HG02610 (cell line): ENCODE measurements around the gene PLPP7.

ENCODE experiments used
- ATAC-seq: cut with Tn5 transposase; IDR thresholded peaks from one replicate; pipeline ENCODE4 v1.9.1; 2021; ENCODE audit warnings: mild to moderate bottlenecking, moderate library complexity; ENCODE audit not compliant: unreplicated experiment

Gene PLPP7

GRCh38 chr9:131280660-131281059 is 8.9 kb upstream of the PLPP7 start:
- ATAC-seq, result no peak

DNA sequence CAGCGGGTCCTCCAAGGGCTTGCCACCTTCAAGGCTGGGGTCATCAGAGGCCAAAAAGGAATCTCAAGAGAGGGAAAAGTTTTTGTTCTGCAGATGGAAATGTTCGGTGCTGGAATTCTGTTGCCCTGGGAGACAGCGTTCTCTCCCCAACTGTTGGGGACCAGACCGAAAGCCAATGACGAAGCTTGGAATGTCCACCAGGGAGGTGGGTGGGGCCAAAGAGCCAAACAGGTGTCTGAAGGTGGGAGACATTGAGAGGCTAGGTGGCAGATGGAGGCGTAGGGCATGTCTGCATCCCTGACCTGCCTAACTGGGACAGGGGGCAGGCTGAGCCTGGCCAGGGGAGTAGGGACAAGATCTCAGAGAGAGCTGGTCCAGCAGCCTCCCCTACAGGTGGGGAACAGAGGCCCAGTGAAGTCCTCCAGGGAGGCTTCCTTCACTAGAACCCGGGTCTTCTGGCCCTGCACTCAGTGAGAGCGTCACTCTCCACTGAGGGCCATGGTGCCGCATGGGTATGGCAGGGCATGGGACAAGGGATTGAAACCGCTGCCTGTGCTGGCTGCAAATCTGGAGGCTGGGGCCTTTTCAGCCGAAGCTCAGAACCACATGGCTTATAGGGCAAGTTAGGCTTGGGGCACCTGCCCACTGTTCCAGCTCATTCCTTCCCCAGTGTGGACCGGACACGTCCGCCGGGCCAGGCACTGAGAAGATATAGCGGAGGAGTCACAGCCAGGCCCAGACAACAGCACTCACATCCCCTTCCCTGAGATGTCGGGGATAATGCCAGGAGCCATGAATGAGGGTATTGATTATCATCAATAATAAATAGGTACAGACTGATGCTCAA is 8.2 kb upstream of the PLPP7 start:
- ATAC-seq, result no peak

DNA sequence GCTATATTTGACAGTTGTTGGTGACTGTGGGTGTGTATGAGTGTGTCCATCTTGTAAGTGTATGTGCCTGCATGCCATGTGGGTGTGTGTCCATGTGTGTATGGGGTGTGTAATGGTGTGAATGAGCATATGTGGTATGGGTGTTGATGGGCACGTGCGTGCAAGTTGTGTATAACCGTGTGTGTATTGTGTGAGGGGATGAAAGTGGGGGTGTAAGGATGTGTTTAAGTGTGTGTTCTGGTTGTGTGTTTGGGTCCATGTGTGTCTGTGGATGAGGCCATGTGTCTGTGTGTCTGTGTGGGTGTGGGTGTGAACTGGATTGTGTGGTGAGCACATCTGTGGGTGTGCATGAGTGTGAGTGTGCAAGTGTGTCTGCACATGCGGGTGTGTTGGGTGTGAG is 7.3 kb upstream of the PLPP7 start:
- no peak for ATAC-seq

- ATAC-seq, result no peak
Observed at GRCh38 chr9:131282688-131283422, 6.7 kb upstream of the PLPP7 start.

DNA sequence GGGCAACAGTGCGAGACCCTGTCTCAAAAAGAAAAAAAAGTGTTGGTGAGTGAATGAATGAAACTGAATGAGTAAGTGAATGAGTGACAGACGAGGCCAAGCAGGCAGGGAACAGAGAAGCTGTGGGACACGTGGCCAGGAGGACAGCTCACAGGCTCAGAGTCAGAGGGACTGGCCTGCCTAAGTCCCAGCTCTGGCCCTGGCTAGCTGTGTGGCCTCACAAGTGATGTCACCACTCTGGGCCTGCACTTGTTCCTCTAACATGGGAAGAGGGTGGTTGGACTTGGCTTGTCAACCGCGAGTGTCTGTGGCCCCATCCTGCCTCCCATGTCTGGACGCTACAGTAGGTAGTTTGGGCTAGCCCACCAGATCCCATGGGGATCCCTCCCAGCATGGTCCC is 4.7 kb upstream of the PLPP7 start:
- ATAC-seq, result no peak

DNA sequence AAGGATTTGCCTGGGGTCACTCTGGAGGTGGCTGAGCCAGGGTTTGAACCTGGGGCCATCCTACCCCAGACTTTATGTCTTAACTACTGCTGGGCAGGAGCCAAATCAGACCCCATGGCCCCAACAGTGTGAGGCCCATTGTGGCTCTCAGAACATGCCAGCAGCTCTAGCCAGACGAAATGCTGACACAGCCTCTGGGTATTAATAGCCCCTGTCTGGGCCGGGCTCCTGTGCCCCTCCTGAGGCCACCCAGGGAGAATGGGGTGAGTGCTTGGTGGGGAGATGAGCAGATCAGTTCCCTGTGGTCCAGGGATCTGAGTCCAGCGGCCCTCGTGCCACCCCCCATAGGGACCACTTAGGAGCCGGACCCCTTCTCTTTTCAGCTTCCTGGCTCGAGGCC is 2.2 kb upstream of the PLPP7 start:
- ATAC-seq, result no peak

DNA sequence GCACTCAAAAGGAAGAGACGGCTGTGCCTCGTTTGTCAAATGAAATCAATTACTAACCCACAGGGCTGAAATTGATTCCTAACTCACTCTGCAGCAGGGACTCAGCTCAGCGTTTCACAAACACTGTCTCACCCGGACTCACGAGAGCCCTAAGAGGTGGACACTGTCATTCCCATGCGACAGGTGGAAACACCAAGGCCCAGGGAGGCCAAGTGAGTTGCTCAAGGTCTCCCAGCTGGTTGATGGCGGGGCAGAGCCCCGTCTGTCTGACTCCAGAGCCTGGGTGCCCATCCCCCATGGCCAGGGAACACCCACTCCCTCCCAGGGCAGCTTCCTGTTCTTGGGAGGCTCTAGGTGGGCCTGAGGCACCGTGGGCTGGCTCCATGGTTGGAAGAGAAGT is 1.3 kb upstream of the PLPP7 start:
- no peak for ATAC-seq

DNA sequence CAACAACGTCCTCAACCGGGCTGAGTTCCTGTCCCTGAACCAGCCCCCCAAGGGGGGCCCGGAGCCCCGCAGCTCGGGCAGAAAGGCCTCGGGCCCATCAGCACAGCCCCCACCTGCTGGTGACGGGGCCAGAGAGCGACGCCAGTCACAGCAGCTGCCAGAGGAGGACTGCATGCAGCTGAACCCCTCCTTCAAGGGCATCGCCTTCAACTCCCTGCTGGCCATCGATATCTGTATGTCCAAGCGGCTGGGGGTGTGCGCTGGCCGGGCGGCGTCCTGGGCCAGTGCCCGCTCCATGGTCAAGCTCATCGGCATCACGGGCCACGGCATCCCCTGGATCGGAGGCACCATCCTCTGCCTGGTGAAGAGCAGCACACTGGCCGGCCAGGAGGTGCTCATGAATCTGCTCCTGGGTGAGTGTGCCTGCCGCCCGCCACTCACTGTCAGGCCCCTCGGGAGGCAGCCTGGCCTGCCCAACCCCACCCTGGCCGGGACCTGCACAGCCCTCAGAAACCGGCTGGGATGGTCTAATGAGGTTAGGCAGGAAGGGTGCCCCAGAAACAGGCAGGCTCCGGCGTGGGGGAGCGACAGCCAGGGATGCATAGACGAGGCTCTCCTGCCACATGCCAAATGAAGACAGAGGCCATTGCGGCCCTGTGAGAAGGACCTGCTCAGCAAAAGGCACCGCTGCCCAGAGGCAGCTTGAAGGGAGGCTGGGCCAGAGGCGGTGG is 678 bp downstream of the PLPP7 start:
- no peak for ATAC-seq

- ATAC-seq, result no peak
Observed at GRCh38 chr9:131290767-131291370, 1.3 kb downstream of the PLPP7 start.

DNA sequence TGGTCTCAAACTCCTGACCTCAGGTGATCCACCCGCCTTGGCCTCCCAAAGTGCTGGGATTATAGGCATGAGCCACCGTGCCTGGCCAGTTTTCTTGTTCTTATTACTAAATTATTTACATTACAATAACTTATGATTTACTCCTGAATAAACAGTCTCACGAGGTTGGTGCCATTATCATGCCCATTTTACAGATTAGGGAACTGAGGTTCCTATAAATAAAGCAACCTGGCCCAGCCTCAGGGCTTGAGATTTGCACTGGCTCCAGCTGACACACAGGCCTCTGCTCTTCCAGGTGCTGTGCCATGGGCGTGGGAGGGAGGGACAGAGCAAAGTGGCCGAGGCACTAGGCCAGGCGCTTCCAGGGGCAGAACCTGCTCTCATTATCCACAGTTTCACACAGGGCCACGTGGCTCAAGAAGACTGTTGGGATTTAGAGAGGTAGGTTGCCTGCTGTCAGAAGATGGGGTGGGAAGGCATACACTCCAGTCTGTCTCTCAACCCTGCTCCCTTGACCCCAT is 2.3 kb downstream of the PLPP7 start:
- ATAC-seq, result no peak

DNA sequence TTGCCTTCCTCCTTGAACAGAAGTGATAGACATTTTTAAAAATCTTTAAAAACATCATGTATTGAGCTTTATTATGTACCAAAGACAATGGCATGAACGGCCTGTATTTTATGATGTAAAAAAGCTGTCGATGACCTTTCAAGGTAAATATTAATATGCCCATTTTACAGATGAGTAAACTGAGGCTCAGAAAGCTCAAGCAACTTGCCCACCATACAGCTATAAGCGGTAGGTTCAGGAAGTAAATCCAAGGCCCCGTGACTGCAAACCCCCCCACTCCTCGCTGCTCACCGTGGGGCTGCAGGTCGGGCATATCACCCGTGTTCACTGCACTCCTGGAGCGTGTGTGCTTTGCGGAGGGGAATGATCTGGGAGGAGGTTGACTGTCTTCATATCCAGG is 3.4 kb downstream of the PLPP7 start:
- ATAC-seq, result no peak

- no peak for ATAC-seq
Observed at GRCh38 chr9:131296460-131296859, 6.9 kb downstream of the PLPP7 start.

GRCh38 chr9:131296906-131297500 is 7.5 kb downstream of the PLPP7 start:
- ATAC-seq, result no peak

DNA sequence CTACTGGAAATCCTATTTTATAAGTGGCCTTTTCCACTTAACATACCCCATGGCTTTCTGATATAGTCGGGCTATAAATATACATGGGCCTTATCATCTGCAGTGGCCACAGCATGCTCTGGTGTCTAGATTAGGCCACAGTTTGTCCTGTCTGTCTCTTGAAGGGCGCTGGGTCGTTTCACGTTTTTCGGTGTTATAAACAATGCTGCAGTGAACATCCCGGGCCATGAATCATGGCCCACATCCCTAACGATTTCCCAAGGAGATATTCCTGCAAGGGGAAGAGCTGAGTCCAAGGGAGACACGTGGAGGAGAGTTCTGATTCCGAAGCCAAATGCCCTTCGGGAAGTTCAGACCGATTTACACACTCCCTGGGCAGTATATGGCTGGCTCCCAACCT is 8.4 kb downstream of the PLPP7 start:
- no peak for ATAC-seq

DNA sequence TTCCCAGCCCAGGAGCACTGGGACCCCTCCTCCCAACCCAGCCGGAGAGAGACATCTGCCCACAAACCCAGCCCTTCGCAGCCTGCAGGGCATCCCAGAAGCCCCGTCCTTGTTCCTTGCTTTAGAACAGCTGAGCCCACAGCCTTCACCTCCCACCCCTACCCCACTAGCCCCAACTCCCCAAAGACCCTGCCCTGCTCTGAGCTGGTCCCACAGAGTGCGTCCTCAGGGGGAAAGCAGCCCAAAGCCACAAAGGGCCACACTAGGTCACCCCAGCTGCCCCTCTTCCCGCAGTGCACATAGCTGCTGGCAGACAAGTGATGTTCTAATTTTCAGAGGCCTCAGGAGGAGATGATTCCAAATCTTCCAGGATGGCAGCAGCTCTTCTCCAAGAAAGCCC is 8.8 kb downstream of the PLPP7 start:
- no peak for ATAC-seq

- no peak for ATAC-seq
Observed at GRCh38 chr9:131298816-131299215, 9.3 kb downstream of the PLPP7 start.

- ATAC-seq, result no peak
Observed at GRCh38 chr9:131299346-131299960, 9.9 kb downstream of the PLPP7 start.

GRCh38 chr9:131299961-131300347 is 10.4 kb downstream of the PLPP7 start:
- ATAC-seq, result no peak

GRCh38 chr9:131300444-131300843 is 10.9 kb downstream of the PLPP7 start:
- no peak for ATAC-seq
